Neural cell (in vitro differentiated cells): ENCODE data around the gene SHISA5. TPM values are rescaled to one million over a fixed set of nuclear protein-coding genes. Genes with fewer than 3 reads are reported as not detected.

ENCODE experiments used
- H2AFZ ChIP-seq: fragments of 200-600, 300-800 bp; sonication (generic), shearing (Covaris generic); 2 replicates; pipeline ENCODE4 v1.6.0; 2014; ENCODE audit warnings: low read depth, mild to moderate bottlenecking, antibody characterized with exemption, low read length, moderate library complexity
- H3F3A ChIP-seq: fragments of 200-600 bp; shearing (Covaris generic); 2 replicates; pipeline ENCODE4 v1.6.1; 2016; ENCODE audit warnings: mild to moderate bottlenecking, moderate library complexity, mixed read lengths, antibody characterized with exemption, low read length; ENCODE audit not compliant: insufficient read depth, poor library complexity, severe bottlenecking
- H3K27ac ChIP-seq: fragments of 200-600, 300-800 bp; sonication (generic), shearing (Covaris generic); 2 replicates; pipeline ENCODE4 v1.5.1; 2014; ENCODE audit warnings: mild to moderate bottlenecking, low read length, moderate library complexity
- H3K27me3 ChIP-seq: fragments of 300-800, 200-600 bp; sonication (generic), shearing (Covaris generic); 2 replicates; pipeline ENCODE4 v1.6.0; 2014; ENCODE audit warnings: mild to moderate bottlenecking, low read depth, low read length, moderate library complexity; ENCODE audit not compliant: insufficient read depth
- H3K36me3 ChIP-seq: fragments of 300-800, 200-600 bp; sonication (generic), shearing (Covaris generic); 2 replicates; pipeline ENCODE4 v1.5.1; 2014; ENCODE audit warnings: mild to moderate bottlenecking, antibody characterized with exemption, low read length, moderate library complexity; ENCODE audit not compliant: insufficient read depth
- H3K4me2 ChIP-seq: fragments of 300-800, 200-600 bp; sonication (generic), shearing (Covaris generic); 2 replicates; pipeline ENCODE4 v1.6.0; 2014; ENCODE audit warnings: mild to moderate bottlenecking, low read length
- H3K4me3 ChIP-seq: fragments of 300-800, 200-600 bp; sonication (generic), shearing (Covaris generic); 2 replicates; pipeline ENCODE4 v1.5.1; 2014; ENCODE audit warnings: mild to moderate bottlenecking, low read length, moderate library complexity
- H3K79me2 ChIP-seq: fragments of 200-600 bp; shearing (Covaris generic); replicated peaks from 2 replicates; pipeline ENCODE4 v1.6.0; 2014; ENCODE audit warnings: mild to moderate bottlenecking, low read length, moderate library complexity; ENCODE audit not compliant: insufficient read depth
- H3K9ac ChIP-seq: fragments of 300-800, 200-600 bp; sonication (generic), shearing (Covaris generic); 2 replicates; pipeline ENCODE4 v1.6.1; 2016; ENCODE audit warnings: mild to moderate bottlenecking, low read length, mixed read lengths
- H3K9me2 ChIP-seq: fragments of 200-600 bp; shearing (Covaris generic); 2 replicates; pipeline ENCODE4 v1.6.1; 2016; ENCODE audit warnings: mild to moderate bottlenecking, low read length, mixed read lengths; ENCODE audit not compliant: insufficient read depth
- H3K9me3 ChIP-seq: fragments of 200-600, 300-800 bp; sonication (generic), shearing (Covaris generic); 2 replicates; pipeline ENCODE4 v1.6.1; 2016; ENCODE audit warnings: mild to moderate bottlenecking, mixed run types, low read length, moderate library complexity, mixed read lengths
- H4K20me1 ChIP-seq: fragments of 200-600 bp; shearing (Covaris generic); 2 replicates; pipeline ENCODE4 v1.6.1; 2016; ENCODE audit warnings: mild to moderate bottlenecking, mixed run types; ENCODE audit not compliant: insufficient read depth
- CTCF ChIP-seq: fragments of 450-650 bp; IDR thresholded peaks from 2 replicates; pipeline ENCODE4 v1.5.1; 2014; ENCODE audit warnings: antibody characterized with exemption, mild to moderate bottlenecking, moderate library complexity; ENCODE audit not compliant: poor library complexity, severe bottlenecking
- EP300 ChIP-seq: fragments of 450-650 bp; conservative IDR thresholded peaks from 2 replicates; pipeline ENCODE4 v1.6.1; 2014; ENCODE audit warnings: antibody characterized with exemption, mild to moderate bottlenecking, moderate library complexity; ENCODE audit not compliant: poor library complexity, severe bottlenecking
- EZH2 ChIP-seq: fragments of 200-600, 300-800 bp; shearing (Covaris generic), sonication (generic); IDR thresholded peaks from 2 replicates; pipeline ENCODE4 v1.6.1; 2014; ENCODE audit warnings: antibody characterized with exemption, low read length, borderline replicate concordance, mild to moderate bottlenecking; ENCODE audit not compliant: insufficient read depth, poor library complexity, severe bottlenecking
- MXI1 ChIP-seq: fragments of 450-650 bp; conservative IDR thresholded peaks from 2 replicates; pipeline ENCODE4 v1.6.1; 2014; ENCODE audit warnings: antibody characterized with exemption, mild to moderate bottlenecking; ENCODE audit not compliant: poor library complexity, severe bottlenecking
- POLR2AphosphoS5 ChIP-seq: IDR thresholded peaks from 2 replicates; pipeline ENCODE4 v1.6.1; 2012
- RAD21 ChIP-seq: fragments of 450-650 bp; conservative IDR thresholded peaks from 2 replicates; pipeline ENCODE4 v1.6.1; 2014; ENCODE audit warnings: antibody characterized with exemption, mild to moderate bottlenecking, moderate library complexity
- REST ChIP-seq: IDR thresholded peaks from 2 replicates; pipeline ENCODE4 v1.6.1; 2012; ENCODE audit warnings: borderline replicate concordance
- SMC3 ChIP-seq: fragments of 450-650 bp; conservative IDR thresholded peaks from 2 replicates; pipeline ENCODE4 v1.6.1; 2014; ENCODE audit warnings: antibody characterized with exemption, mild to moderate bottlenecking, moderate library complexity; ENCODE audit not compliant: poor library complexity
- TAF1 ChIP-seq: IDR thresholded peaks from 2 replicates; pipeline ENCODE4 v1.6.1; 2012; ENCODE audit warnings: low read depth
- polyA plus RNA-seq: library from polyadenylated mRNA; depleted of rRNA; stranded (reverse); fragments of >200 nt; gene quantifications from 2 replicates; pipeline ENCODE4 v1.2.3, GENCODE V29; 2014

The SHISA5 gene
- polyA plus RNA-seq, 1 donor from 2014 or later, result 121 TPM

- Histone ChIP-seq H3K4me3 (peak within 1 kb of the TSS; percentile 97), H3K9me2 (no peaks in the 10 kb centered on the region), H3K9ac (peak within 1 kb of the TSS; percentile 90), H2AFZ (peak within 1 kb of the TSS; percentile 90), H3K9me3 (no peaks in the 10 kb centered on the region), H3K36me3 (no peaks in the 10 kb centered on the region), H3K27me3 (no peaks in the 10 kb centered on the region), H4K20me1 (no peaks in the 10 kb centered on the region), H3F3A (no peaks in the 10 kb centered on the region), H3K27ac (peak within 1 kb of the TSS; percentile 78), H3K79me2 (peaks cover 21% of the 10 kb centered on the region), H3K4me2 (peak within 1 kb of the TSS; percentile 96)
- TF ChIP-seq EZH2 (no peak), CTCF (no peak), TAF1 (peak; percentile 76), REST (peak; percentile 73), POLR2AphosphoS5 (peak; percentile 92), MXI1 (peak; percentile 95)
Measured at GRCh38 chr3:48446425-48447193, 57.4 kb downstream of the SHISA5 start, which contains the start of gene ATRIP. Gene ATRIP (plus strand): TSS chr3:48446737. CDS start chr3:48446846, 109 bp downstream.

- no peaks in the 10 kb centered on the region for H3F3A ChIP-seq
- no peaks in the 10 kb centered on the region for H3K9me3 ChIP-seq
- peaks cover 26% of the 10 kb centered on the region for H3K79me2 ChIP-seq
- peak overlapping the region; percentile 97 for H3K4me3 ChIP-seq
- H3K27ac ChIP-seq, result peak overlapping the region; percentile 78
- peak overlapping the region; percentile 90 for H2AFZ ChIP-seq
- no peaks in the 10 kb centered on the region for H4K20me1 ChIP-seq
- no peaks in the 10 kb centered on the region for H3K36me3 ChIP-seq
- TF ChIP-seq MXI1, result no peak
- no peak for TF ChIP-seq SMC3
- TF ChIP-seq RAD21, result no peak
- no peak for TF ChIP-seq TAF1
- no peak for TF ChIP-seq EP300
- TF ChIP-seq EZH2, result no peak
- no peak for TF ChIP-seq POLR2AphosphoS5
- TF ChIP-seq REST, result no peak
- TF ChIP-seq CTCF, result no peak
- H3K9me2 ChIP-seq, result no peaks in the 10 kb centered on the region
- peak overlapping the region; percentile 90 for H3K9ac ChIP-seq
- H3K27me3 ChIP-seq, result no peaks in the 10 kb centered on the region
- H3K4me2 ChIP-seq, result peak overlapping the region; percentile 86
Measured at GRCh38 chr3:48446043-48446424, 57.9 kb downstream of the SHISA5 start.
